Spleen (tissue), 7 donors: ENCODE results near the gene KDM4B.

Experiments
- POLR2A ChIP-seq, 3 donors: fragments of 450-650 bp; IDR thresholded peaks; one replicate each; pipeline ENCODE4 v1.5.1; 2017; ENCODE audit warnings: antibody characterized with exemption in 3 of 3, mild to moderate bottlenecking in 1 of 3
- POLR2AphosphoS5 ChIP-seq, 3 donors: sonication (generic); formaldehyde crosslinking; IDR thresholded peaks; one replicate each; pipeline ENCODE4 v1.5.1; 2017; ENCODE audit warnings: antibody characterized with exemption in 3 of 3
- TF ChIP-seq, protein P1 (sequence below), 11 experiments: fragments of 200-600 bp in 7 of 11; fragments of 450-650 bp in 4 of 11; sonication (generic) in 4 of 11; IDR thresholded peaks in 8 of 11; conservative IDR thresholded peaks in 3 of 11; 1 replicate in 7 of 11; 2 replicates in 4 of 11; pipeline versions ENCODE4 v1.4.0 to v1.8.0; 2016 to 2021; ENCODE audit warnings: antibody characterized with exemption in 11 of 11, inconsistent platforms in 4 of 11, mild to moderate bottlenecking in 1 of 11
- donor health status: DM: no; HTN: no; CAD: no; lungs with moderate emphysema.
- donor health status: DM: no; HTN: no; CAD: no.
- donor health status: DM: no; HTN: no; CAD: no.

DNA sequence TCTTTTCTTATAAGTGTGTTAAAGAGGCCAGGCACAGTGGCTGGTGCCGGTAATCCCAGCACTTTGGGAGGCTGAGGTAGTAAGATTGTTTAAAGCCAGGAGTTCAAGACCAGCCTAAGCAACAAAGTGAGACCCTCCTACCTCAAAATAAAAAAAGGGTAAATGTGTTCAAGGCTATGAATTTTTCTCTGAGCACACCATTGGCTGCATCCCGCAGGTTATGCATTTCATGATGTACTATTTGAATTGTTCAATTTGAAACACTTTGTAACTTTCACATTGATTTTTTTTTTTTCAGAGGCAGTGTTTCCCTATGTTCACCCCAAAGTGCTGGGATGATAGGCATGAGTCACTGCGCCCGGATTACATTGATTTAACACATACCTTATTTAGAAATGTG, 233.6 kb downstream of the KDM4B start:
- TF ChIP-seq POLR2A (IDR thresholded peaks at IDR 0.05): no peak
- no peak for TF ChIP-seq POLR2AphosphoS5 (IDR thresholded peaks at IDR 0.05)
- TF ChIP-seq, protein P1, sequence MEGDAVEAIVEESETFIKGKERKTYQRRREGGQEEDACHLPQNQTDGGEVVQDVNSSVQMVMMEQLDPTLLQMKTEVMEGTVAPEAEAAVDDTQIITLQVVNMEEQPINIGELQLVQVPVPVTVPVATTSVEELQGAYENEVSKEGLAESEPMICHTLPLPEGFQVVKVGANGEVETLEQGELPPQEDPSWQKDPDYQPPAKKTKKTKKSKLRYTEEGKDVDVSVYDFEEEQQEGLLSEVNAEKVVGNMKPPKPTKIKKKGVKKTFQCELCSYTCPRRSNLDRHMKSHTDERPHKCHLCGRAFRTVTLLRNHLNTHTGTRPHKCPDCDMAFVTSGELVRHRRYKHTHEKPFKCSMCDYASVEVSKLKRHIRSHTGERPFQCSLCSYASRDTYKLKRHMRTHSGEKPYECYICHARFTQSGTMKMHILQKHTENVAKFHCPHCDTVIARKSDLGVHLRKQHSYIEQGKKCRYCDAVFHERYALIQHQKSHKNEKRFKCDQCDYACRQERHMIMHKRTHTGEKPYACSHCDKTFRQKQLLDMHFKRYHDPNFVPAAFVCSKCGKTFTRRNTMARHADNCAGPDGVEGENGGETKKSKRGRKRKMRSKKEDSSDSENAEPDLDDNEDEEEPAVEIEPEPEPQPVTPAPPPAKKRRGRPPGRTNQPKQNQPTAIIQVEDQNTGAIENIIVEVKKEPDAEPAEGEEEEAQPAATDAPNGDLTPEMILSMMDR (IDR thresholded peaks at IDR 0.05 in 8 of 11, conservative IDR thresholded peaks at IDR 0.05 in 3 of 11): no peak
